Neural cell (in vitro differentiated cells): ENCODE results near the gene COL8A1. TPM values are rescaled to one million over a fixed set of nuclear protein-coding genes. Genes with fewer than 3 reads are reported as not detected.

Experiments
- H2AFZ ChIP-seq: fragments of 200-600, 300-800 bp; sonication (generic), shearing (Covaris generic); 2 replicates; pipeline ENCODE4 v1.6.0; 2014; ENCODE audit warnings: low read depth, mild to moderate bottlenecking, antibody characterized with exemption, low read length, moderate library complexity
- H3F3A ChIP-seq: fragments of 200-600 bp; shearing (Covaris generic); 2 replicates; pipeline ENCODE4 v1.6.1; 2016; ENCODE audit warnings: mild to moderate bottlenecking, moderate library complexity, mixed read lengths, antibody characterized with exemption, low read length; ENCODE audit not compliant: insufficient read depth, poor library complexity, severe bottlenecking
- H3K27ac ChIP-seq: fragments of 200-600, 300-800 bp; sonication (generic), shearing (Covaris generic); 2 replicates; pipeline ENCODE4 v1.5.1; 2014; ENCODE audit warnings: mild to moderate bottlenecking, low read length, moderate library complexity
- H3K27me3 ChIP-seq: fragments of 300-800, 200-600 bp; sonication (generic), shearing (Covaris generic); 2 replicates; pipeline ENCODE4 v1.6.0; 2014; ENCODE audit warnings: mild to moderate bottlenecking, low read depth, low read length, moderate library complexity; ENCODE audit not compliant: insufficient read depth
- H3K36me3 ChIP-seq: fragments of 300-800, 200-600 bp; sonication (generic), shearing (Covaris generic); 2 replicates; pipeline ENCODE4 v1.5.1; 2014; ENCODE audit warnings: mild to moderate bottlenecking, antibody characterized with exemption, low read length, moderate library complexity; ENCODE audit not compliant: insufficient read depth
- H3K4me2 ChIP-seq: fragments of 300-800, 200-600 bp; sonication (generic), shearing (Covaris generic); 2 replicates; pipeline ENCODE4 v1.6.0; 2014; ENCODE audit warnings: mild to moderate bottlenecking, low read length
- H3K4me3 ChIP-seq: fragments of 300-800, 200-600 bp; sonication (generic), shearing (Covaris generic); 2 replicates; pipeline ENCODE4 v1.5.1; 2014; ENCODE audit warnings: mild to moderate bottlenecking, low read length, moderate library complexity
- H3K79me2 ChIP-seq: fragments of 200-600 bp; shearing (Covaris generic); replicated peaks from 2 replicates; pipeline ENCODE4 v1.6.0; 2014; ENCODE audit warnings: mild to moderate bottlenecking, low read length, moderate library complexity; ENCODE audit not compliant: insufficient read depth
- H3K9ac ChIP-seq: fragments of 300-800, 200-600 bp; sonication (generic), shearing (Covaris generic); 2 replicates; pipeline ENCODE4 v1.6.1; 2016; ENCODE audit warnings: mild to moderate bottlenecking, low read length, mixed read lengths
- H3K9me2 ChIP-seq: fragments of 200-600 bp; shearing (Covaris generic); 2 replicates; pipeline ENCODE4 v1.6.1; 2016; ENCODE audit warnings: mild to moderate bottlenecking, low read length, mixed read lengths; ENCODE audit not compliant: insufficient read depth
- H3K9me3 ChIP-seq: fragments of 200-600, 300-800 bp; sonication (generic), shearing (Covaris generic); 2 replicates; pipeline ENCODE4 v1.6.1; 2016; ENCODE audit warnings: mild to moderate bottlenecking, mixed run types, low read length, moderate library complexity, mixed read lengths
- H4K20me1 ChIP-seq: fragments of 200-600 bp; shearing (Covaris generic); 2 replicates; pipeline ENCODE4 v1.6.1; 2016; ENCODE audit warnings: mild to moderate bottlenecking, mixed run types; ENCODE audit not compliant: insufficient read depth
- CTCF ChIP-seq: fragments of 450-650 bp; IDR thresholded peaks from 2 replicates; pipeline ENCODE4 v1.5.1; 2014; ENCODE audit warnings: antibody characterized with exemption, mild to moderate bottlenecking, moderate library complexity; ENCODE audit not compliant: poor library complexity, severe bottlenecking
- EP300 ChIP-seq: fragments of 450-650 bp; conservative IDR thresholded peaks from 2 replicates; pipeline ENCODE4 v1.6.1; 2014; ENCODE audit warnings: antibody characterized with exemption, mild to moderate bottlenecking, moderate library complexity; ENCODE audit not compliant: poor library complexity, severe bottlenecking
- EZH2 ChIP-seq: fragments of 200-600, 300-800 bp; shearing (Covaris generic), sonication (generic); IDR thresholded peaks from 2 replicates; pipeline ENCODE4 v1.6.1; 2014; ENCODE audit warnings: antibody characterized with exemption, low read length, borderline replicate concordance, mild to moderate bottlenecking; ENCODE audit not compliant: insufficient read depth, poor library complexity, severe bottlenecking
- MXI1 ChIP-seq: fragments of 450-650 bp; conservative IDR thresholded peaks from 2 replicates; pipeline ENCODE4 v1.6.1; 2014; ENCODE audit warnings: antibody characterized with exemption, mild to moderate bottlenecking; ENCODE audit not compliant: poor library complexity, severe bottlenecking
- POLR2AphosphoS5 ChIP-seq: IDR thresholded peaks from 2 replicates; pipeline ENCODE4 v1.6.1; 2012
- RAD21 ChIP-seq: fragments of 450-650 bp; conservative IDR thresholded peaks from 2 replicates; pipeline ENCODE4 v1.6.1; 2014; ENCODE audit warnings: antibody characterized with exemption, mild to moderate bottlenecking, moderate library complexity
- REST ChIP-seq: IDR thresholded peaks from 2 replicates; pipeline ENCODE4 v1.6.1; 2012; ENCODE audit warnings: borderline replicate concordance
- SMC3 ChIP-seq: fragments of 450-650 bp; conservative IDR thresholded peaks from 2 replicates; pipeline ENCODE4 v1.6.1; 2014; ENCODE audit warnings: antibody characterized with exemption, mild to moderate bottlenecking, moderate library complexity; ENCODE audit not compliant: poor library complexity
- TAF1 ChIP-seq: IDR thresholded peaks from 2 replicates; pipeline ENCODE4 v1.6.1; 2012; ENCODE audit warnings: low read depth
- polyA plus RNA-seq: library from polyadenylated mRNA; depleted of rRNA; stranded (reverse); fragments of >200 nt; gene quantifications from 2 replicates; pipeline ENCODE4 v1.2.3, GENCODE V29; 2014

The COL8A1 gene
- polyA plus RNA-seq, 1 donor from 2014 or later = 0.04 TPM

- Histone ChIP-seq H3K9me2 (no peaks in the 10 kb centered on the region), H3K79me2 (no peaks in the 10 kb centered on the region), H3F3A (no peaks in the 10 kb centered on the region), H4K20me1 (no peaks in the 10 kb centered on the region), H3K4me2 (no peak overlapping the region), H3K4me3 (no peak overlapping the region), H3K9me3 (no peaks in the 10 kb centered on the region), H3K27me3 (no peaks in the 10 kb centered on the region), H3K27ac (no peak overlapping the region), H3K36me3 (no peaks in the 10 kb centered on the region), H3K9ac (no peak overlapping the region), H2AFZ (no peak overlapping the region)
- no peak for TF ChIP-seq REST
- no peak for TF ChIP-seq EP300
- no peak for TF ChIP-seq POLR2AphosphoS5
- no peak for TF ChIP-seq MXI1
- TF ChIP-seq EZH2 = no peak
These were observed 25.6 kb downstream of the COL8A1 start for GRCh38 chr3:99663977-99664376.

- H3K9ac ChIP-seq = no peak overlapping the region
- no peaks in the 10 kb centered on the region for H3K9me2 ChIP-seq
- H3K27me3 ChIP-seq = no peaks in the 10 kb centered on the region
- no peak overlapping the region for H3K4me3 ChIP-seq
- TF ChIP-seq EP300 (no peak), REST (no peak), EZH2 (no peak), MXI1 (no peak), TAF1 (no peak), CTCF (no peak), SMC3 (no peak), RAD21 (no peak), POLR2AphosphoS5 (no peak)
- no peak overlapping the region for H3K27ac ChIP-seq
- H3K36me3 ChIP-seq = no peaks in the 10 kb centered on the region
- H2AFZ ChIP-seq = no peak overlapping the region
- no peaks in the 10 kb centered on the region for H3F3A ChIP-seq
- no peaks in the 10 kb centered on the region for H4K20me1 ChIP-seq
- H3K4me2 ChIP-seq = no peak overlapping the region
- H3K9me3 ChIP-seq = no peaks in the 10 kb centered on the region
- H3K79me2 ChIP-seq = no peaks in the 10 kb centered on the region
These were observed 26.6 kb downstream of the COL8A1 start for GRCh38 chr3:99665017-99665416.
